HG02884 (cell line): ENCODE results near the gene DHCR7.

Source experiments
- ATAC-seq: cut with Tn5 transposase; IDR thresholded peaks from one replicate; pipeline ENCODE4 v1.9.1; 2021; ENCODE audit warnings: mild to moderate bottlenecking, moderate library complexity; ENCODE audit not compliant: unreplicated experiment

DHCR7 gene

DNA sequence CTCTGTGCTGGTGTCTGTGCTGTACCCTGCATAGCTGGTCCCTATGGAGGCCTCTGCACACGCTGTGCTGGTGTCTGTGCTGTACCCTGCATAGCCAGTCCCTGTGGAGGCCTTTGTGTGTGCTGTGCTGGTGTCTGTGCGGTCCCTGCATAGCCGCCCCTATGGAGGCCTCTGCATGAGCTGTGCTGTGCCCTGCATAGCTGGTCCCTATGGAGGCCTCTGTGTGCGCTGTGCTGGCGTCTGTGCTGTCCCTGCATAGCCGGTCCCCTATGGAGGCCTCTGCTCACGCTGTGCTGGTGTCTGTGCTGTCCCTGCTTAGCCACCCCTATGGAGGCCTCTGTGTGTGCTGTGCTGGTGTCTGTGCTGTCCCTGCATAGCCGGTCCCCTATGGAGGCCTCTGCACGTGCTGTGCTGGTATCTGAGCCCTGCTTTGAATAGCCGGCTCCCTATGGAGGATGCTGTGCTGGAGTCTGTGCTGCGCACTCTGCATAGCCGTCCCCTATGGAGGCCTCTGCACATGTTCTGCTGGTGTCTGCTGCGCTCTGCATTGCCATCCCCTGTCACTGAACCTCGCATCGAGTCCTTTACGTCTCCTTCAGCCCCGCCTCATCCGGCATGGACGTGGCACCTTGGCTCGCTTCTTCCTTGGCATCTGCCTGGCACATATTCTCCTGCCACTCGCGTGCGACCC is 11.0 kb upstream of the DHCR7 start:
- no peak for ATAC-seq

DNA sequence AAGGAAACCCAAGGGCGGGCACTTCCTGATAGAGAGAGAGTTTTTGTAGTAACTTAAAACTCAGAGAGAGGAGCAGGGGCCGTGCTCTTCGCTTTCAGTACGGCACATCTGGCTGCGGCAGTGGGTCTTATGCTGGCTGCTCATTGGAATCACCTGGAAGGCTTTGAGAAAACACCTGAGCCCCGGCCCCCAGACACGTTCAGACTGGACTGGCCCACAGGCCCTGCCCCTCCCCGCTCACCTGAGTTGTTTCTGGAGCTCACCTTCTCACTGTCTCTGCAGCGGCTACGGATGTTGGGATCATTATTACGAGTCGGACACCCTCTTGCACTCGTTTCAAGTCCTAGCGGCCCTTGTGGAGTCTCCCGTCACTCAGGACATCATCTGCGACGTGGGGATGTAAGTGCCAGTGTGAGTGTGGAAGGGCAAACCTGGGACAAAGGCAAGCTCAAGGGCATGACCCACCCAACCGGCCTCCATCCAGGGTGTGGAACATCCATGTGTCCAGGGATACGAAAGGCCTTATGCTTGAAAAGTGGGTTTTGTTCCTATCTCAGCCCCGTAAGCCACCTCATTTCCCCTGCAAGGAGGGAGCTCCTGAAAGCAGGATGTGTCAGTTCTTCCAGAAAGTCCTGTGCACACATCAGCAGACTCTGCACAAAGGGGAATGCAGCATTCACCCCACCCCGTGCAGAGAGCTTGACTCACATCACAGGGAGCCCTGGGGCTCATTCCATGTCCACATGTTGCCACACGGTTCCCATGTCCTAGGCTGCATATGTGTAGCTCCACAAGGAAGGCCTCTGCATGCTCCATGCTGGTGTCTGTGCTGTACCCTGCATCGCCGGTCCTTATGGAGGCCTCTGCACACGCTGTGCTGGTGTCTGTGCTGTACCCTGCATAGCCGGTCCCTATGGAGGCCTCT is 10.2 kb upstream of the DHCR7 start:
- no peak for ATAC-seq

DNA sequence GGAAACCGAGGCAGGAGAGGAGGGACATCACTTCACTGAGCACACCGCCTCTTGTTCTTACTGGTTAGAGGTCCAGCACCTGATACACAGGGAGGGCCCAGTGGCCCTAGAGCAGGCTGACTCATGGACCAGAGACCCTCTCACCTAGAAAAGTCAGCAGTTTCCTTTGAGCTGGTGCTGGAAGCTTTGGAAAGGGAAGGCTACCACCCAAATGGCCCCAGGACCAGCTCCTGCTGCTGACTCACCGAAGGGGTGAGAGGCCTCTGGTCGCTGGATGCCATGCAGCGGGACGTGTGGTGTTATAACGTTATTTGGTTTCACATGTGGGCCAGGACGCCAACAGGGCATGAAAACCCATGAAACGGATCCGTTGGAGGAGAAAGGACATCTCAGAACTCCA is 8.6 kb upstream of the DHCR7 start:
- ATAC-seq, result no peak

DNA sequence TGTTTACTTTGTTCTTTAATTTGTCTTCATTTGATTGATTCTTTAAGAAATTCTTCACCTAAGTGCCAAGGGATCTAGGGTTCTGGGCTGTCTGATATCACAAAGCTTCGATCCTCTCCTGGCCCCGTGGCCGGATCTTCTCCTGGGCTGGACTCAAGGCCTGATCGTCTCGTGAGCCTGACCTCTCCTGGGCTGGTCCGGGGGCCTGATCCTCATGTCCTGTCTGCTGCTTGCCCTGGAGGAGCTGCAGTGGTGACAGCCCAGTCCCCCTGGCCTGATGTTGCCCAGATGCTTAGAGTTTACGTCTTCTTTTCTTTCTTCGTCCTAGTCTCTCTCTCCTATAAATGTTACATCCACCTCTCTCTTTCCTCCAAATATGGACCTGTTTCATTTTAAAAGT is 8.1 kb upstream of the DHCR7 start:
- no peak for ATAC-seq

DNA sequence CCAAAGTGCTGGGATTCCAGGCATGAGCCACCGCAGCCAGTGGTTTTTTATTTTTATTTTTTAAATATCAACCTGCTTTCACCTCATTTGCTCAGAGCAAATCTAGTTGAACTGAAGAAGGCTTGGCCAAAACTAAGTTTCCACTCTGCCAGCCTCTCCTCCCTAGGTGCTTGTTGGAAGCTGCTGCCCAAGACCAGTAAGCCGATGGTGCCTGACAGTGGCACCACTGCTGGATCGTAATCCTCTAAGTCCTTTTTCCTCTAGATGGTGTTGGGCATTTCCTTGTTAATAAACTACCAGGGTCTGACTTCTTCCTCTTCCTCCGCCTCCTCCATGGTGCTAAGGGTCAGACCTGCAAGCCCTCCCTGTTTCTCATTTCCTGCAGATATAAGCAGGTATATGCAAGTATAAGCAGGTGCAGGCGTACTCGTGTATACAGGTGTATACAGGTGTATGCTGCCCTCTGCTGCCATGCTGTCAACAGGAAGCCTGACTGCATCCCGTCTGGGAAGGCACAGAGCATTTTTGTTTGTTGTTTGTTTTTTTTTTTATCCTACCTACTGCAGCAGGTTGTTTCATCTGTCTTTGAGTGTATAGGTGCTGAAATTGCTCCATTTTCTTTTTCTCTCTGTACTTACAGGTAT is 6.4 kb upstream of the DHCR7 start:
- no peak for ATAC-seq

DNA sequence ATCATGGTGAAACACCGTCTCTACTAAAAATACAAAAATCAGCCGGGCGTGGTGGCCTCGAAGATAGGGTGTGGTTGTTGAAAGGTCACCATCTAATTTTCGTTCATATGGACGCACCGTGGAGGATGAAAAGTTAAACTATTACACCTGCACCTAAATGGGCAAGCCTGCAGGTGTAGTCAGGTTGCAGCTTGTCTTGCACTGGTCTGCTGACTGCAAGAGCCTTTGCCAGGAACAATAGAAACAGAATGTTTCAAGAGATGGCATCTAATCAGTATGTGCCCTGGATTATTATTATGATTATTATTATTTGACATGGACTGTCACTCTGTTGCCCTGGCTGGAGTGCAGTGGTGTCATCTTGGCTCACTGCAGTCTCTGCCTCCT is 5.7 kb upstream of the DHCR7 start:
- no peak for ATAC-seq

DNA sequence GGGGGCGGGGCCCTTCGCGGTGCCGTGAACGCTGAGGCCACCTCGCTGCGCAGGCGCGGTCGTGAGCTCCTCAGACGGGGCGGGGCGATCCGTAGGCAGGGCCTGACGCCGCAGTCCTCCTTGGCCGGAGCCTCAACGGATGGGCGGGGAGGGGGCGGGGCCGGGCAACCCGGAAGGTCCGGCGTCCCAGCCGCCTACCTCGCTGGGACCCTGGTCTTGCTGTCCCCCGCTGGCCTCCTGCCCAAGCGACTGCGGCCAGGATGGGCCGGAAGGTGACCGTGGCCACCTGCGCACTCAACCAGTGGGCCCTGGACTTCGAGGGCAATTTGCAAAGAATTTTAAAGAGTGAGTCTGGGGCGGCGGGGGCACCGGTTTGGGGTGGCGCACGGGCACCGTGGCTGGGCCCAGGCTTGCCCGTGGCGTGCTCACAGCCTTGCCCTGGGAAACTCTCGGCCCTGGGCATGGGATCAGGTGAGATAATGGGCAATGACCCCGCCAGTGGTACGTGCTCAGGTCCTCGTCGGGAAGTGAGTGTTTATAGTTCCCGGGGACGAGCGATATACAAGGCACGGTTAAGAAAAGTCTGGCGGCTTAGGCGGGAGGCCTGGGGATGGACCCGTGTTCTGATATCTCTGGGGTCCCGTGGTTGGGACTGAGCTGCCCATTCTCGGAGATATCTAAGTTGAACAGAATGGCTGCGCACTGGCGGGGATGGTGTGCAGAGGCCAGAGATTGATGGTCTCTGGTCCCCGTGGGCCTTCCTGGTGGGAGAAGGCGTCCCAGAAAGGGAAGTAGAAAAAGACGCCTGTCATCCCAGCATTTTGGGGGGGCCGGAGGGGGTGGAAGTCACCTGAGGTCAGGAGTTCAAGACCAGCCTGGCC is 5.1 kb upstream of the DHCR7 start, which contains the start of gene NADSYN1:
NADSYN1 (plus strand) TSS at position 167 of the 881 bp plus-strand sequence; CDS start at position 261, 94 bp downstream.
- ATAC-seq, result peak; percentile 45

DNA sequence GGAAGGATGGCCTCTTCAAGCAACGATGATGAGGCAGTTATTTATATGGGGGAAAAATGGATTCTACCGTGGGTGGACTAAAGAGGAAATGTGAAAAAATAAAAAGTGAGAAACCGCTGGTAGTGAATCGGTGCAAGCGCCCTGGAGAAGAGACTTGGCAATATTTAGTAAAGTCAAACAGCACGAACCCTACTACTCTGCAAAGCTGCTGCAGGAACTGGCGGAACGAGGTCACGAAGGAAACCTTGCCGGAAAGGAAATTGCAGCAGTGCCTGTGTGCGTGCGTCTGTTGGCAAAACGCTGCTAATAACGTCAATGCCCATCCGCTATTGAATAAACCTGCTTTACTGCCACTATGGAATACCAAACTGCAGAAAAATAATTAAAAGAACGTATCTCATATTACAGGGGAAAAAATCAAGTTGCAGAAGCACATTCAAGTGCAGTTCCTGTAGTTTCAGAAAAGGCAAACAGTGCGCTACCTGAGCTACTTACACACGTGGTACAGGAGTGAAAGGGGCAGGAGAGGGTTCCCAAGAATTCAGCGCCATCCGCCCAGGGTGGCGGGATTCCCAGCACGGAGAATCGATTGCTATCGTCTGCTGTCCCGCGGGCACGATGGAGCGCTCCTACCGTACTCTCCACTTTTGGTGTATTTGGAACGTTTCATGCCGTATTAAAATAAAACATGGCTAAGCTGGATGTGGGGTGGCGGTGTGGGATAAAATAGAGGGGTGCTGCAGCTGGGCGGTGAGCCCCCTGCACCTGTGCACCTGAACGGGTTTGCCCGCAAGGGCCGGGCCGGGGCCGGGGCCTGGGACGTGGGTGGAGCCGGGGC is 4.2 kb upstream of the DHCR7 start:
- ATAC-seq, result no peak

DNA sequence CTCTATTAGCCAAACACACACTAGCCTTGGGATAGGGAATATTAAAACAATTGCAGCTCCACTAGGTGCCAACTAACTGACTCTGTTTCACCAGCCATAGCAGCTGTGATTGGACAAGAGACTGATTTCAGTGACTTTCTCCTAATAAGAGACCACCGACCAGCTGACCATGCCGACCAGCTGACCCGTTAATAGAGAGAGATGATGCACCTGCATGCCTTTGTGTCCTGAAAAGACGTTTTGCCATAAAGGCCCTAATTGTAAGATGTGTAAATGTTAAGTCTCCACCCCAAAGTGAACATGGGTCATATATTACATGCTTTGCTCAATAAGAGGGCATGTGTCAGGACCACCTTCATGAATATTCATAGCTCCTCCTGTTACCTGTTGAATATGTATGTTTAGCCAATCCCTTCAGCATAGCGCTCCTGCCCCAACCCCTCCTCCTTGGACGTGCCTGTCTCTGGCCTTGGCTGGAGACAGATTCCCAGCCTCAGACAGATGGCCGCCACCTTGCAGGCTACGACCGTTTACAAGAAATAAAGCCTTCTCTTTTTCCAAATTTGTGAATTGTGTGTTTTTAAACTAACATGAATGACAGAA is 3.5 kb upstream of the DHCR7 start:
- ATAC-seq, result no peak

DNA sequence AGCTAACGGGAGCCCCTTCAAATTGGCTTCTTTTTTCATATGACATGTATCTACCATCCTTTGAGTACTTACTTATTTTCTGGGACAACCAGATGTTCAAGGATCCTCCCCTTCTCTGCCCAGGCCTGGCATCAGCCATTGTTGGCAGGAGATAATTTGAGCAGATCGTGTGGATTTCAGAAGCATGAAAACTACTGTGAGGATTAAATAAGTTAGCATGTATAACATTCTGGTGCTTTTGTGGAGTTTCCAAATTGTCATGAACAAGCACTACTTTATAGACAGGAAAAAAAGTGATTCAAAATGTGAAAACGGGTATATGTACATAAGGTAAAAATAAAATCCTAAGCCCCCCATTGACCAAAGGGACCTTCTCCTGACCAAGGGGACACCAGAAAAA is 2.7 kb upstream of the DHCR7 start:
- no peak for ATAC-seq

DNA sequence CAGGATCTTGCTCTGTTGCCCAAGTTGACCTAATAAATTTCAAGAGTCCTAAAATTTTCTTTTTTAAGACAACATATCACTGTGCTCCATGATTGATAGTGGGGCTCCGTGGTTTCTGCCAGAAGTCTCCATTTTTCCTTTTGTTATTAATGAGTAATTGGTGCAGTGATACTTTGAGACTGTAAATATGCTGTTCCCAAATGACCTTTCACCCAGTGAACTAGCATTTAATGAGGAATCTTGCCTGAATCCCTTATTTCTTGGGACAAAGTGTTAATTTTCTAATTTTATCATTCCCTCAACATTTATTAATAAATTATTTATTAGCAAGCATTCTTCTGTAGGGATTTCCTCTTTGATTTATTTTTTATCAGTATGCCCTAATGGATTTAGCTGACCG is 2.3 kb upstream of the DHCR7 start:
- ATAC-seq, result no peak

DNA sequence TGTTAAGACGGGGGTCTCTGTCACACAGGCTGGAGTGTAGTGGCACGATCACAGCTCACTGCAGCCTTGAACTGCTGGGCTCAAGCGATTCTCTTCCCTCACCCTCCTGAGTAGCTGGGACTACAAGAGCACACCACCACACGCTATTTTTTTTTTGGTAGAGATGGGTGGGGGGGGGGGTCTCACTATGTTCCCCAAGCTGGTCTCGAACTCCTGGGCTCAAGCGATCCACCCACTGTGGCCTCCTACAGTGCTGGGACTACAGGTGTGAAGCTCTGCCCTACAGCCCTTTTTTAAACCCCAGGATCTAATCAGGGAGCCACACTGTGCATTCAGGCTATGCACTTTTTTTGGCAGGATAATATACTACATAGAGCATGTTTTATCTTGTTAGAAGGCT is 1.4 kb upstream of the DHCR7 start:
- no peak for ATAC-seq

DNA sequence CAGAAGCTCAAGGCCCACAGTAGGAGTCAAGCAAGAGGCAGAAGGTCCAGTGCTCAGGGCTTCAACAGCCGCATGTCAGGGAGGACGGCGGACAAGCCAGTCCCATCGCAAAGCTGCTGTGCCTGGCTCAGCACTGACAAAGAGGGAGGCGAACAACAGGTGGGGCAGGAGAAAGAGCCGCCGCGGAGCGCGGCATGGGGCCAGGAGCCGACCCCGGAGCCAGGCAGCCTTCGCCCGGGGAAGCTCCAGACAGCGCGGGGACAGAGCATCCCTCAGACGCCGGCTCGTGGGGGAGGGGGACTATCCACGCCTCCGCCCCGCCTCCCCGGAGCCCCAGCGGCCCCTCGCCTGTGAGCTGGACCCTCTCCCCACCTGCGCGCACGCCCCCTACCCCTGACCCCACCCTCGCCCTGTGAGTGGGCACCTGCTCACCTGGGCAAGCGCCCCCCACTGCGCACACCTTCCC is 369 bp downstream of the DHCR7 start:
- peak; percentile 19 for ATAC-seq

DNA sequence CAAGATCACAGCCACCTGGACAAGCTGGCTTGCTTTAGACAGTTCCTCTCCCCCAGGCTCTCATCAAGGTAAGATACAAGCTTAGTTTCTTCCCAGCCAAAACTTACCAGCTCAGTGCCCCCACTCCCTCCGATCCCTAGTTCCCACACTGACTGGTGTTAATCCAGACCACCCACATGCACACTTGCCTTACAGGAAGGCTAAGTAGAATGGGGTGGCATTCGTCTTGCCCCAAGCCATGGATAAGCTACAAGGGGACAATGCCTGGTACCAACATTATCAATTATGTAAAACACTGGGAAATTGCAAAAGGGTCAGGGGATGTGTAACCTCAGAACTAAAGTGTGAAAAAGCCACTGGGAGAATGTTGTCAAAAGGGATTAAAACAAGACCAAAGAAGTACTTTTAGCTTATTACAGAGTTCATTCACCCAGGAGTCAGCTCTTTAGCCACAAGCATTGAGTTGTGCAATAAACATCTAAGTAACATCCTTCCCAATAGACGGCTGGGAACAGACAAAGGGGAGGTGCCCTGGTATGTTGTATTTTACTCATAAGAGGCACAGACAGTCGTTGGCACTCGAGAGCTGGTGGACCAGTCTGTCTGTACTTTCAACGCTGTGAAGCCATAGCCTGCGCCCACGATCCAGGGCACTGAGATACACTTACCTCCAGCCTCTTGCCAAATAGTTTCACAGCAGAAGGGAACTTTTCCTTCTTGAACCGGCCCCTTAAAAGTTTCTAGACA is 1.1 kb downstream of the DHCR7 start:
- ATAC-seq, result no peak

DNA sequence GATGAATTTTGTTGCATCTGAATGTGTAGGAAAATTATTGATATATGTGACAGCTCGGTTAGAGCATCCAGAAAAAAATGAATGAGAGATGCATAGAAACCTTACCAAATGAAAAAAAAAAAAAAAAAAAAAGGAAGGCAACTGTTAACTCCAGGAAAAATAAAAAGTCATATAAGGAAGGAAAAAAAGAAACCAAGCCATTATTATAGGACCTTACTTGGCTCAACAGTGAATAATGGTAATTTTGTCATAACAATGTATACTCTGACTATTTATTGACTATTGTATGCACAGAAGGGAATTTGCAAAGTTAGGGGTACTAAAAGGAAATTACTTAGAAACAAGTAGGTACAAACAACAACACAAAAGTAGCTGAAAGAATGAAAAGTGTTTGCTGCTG is 2.0 kb downstream of the DHCR7 start:
- ATAC-seq, result no peak

DNA sequence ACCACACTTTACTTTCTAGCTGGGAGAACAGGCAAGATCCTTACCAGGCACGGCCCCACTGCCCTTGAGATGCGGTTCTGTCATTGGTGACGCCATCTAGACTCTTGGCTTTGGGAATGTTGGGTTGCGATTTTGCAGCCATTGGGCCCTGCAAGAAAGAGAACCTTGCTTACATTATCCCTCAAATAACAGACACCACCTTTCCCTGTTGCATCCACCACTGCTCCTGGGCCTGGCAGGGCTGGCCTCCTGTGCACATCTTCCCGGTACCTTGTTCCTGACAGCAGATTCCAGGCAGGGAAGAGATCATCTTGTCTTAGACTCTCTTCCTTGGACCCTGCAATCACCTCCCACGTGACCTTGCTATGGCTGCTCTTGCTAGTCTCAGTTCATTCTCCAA is 3.4 kb downstream of the DHCR7 start:
- no peak for ATAC-seq

DNA sequence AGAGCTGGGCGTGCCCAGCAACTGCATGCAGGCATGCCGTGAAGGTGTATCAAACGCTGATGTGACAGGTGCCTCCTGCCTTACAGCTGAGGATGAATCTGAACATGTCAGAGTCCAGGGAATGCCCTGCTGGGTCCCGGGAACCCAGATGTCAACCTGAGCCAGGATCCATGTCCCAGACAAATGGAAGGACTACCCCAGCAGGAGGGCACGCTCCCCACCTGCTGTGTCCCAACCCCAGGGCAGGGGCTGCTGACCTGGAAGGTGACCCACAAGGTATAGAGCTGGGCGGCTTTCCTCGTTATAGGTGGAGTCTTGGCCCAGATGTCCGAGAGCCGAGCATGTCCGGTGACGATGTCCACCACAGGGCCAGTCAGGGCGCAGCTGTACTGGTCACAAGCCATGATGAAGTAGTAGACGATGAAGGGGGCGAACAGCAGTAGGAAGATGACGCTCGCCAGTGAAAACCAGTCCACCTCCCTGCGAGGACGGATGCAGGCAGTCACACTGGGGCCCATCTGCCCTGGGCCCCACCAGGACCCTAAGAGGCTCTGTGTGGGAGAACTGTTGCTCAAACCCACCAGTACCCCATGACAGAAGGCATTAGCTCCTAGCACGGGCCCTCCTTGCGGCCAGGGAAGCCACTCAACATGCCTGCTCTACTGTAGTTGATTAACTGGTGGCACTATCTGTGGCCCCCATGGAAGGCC is 4.3 kb downstream of the DHCR7 start:
- no peak for ATAC-seq

DNA sequence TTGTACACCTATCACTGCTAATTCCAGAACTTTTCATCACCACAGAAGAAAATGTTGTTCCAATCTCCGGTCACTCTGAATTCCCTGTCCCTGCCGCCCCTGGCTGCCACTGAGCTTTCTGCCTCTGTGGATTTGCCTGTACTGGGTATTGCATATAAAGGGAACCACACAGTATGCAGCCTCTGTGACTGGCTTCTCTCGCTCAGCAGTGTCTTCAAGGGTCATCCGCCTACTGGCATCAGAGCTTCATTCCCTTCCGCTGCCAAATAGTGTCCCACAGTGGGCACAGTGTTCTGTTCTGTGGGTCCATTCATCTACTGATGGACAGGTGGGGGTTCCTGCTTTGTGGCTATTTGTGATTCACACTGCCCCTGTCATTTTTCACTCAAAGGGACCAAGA is 5.3 kb downstream of the DHCR7 start:
- ATAC-seq, result no peak
